ENCODE results near the gene TIAM1. TPM values are rescaled to one million over a fixed set of nuclear protein-coding genes. Genes with fewer than 3 reads are reported as not detected.

The TIAM1 gene
- total RNA-seq, 1 donor from 2014 or later: 3.8 TPM

DNA sequence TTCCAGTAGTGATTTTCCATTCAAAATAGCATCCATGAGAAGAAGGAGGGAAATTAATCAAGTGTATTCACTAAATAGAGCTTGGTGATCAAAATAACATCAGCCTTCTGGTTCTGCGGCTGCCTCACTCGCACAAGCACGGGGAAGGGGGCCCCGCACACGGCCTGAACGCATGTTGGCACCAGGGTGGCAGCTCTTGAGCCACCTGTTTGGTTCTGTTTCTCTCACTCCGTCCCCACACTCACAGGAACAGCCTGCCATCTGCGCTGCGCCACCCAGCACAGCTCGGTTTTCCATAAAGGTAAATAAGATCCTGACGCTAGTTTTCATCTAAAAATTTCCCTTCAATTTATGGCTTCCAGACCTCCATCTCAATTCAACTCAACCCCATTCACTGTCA lies 49.4 kb downstream of the TIAM1 start:
- ATAC-seq (no peak), DNase-seq (ENCODE audit: missing footprints) (no peak)
- intact Hi-C loops (cut with DNase I): no loop called here

DNA sequence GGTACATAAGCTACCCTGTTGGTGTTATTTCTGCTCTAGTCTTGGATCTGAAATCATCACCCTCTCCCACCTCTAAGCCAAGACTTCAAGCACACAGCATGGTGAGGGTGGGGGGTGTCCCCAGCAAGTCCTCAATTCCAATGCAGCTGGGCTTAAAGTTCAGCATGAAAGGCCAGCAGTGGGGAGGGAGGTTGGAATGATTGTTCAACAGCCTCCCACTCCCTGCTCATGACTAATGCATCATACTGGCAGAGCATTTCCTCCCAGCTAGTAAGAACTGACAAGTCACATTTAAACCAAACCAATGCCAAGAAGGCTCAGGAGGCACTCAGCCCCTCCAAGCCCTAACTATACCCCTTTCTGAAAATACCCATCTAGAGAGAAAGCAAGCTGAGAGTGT lies 50.1 kb downstream of the TIAM1 start:
- intact Hi-C loops (cut with DNase I): no loop called here
- ATAC-seq: no peak
- no peak for DNase-seq (ENCODE audit: missing footprints)

DNA sequence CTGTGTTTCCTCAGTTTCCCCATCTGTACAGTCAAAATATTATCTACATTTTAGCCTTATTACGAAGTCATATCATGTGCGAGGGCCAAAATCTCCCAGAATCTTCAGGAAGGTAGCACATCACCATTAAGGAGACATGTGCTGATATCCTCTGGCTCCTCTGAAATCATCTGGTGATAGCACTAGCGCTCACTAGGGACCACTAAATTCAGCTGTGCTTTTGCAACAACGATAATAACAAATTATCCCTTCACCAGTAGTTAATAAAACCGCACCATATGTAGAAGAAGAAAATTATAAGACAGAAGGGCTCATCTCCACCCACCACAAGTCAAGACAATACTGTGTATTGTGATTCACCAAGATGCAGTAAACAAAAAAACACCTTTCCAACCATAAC lies 53.3 kb downstream of the TIAM1 start:
- no peak for DNase-seq (ENCODE audit: missing footprints)
- ATAC-seq: no peak
- intact Hi-C loops (cut with DNase I): no loop called here

DNA sequence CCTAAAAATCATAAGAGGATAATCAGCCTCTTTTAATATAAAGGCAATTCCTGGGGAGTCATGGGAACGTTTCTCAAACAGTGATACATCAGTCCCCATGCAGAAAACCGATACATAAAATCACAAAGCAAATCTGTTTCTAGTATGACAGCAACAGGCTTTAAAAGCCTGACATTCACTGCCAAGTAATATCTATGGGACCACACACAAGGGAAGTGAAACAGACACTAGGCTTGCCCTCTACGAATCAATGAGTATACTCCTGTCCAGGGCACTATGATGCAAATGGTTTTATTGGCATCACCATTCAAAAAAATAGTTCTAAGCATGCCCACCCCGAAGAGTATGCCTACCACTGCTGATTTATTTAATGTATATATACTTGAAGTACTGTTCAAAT lies 54.4 kb downstream of the TIAM1 start:
- DNase-seq (ENCODE audit: missing footprints): no peak
- intact Hi-C loops (cut with DNase I): no loop called here

DNA sequence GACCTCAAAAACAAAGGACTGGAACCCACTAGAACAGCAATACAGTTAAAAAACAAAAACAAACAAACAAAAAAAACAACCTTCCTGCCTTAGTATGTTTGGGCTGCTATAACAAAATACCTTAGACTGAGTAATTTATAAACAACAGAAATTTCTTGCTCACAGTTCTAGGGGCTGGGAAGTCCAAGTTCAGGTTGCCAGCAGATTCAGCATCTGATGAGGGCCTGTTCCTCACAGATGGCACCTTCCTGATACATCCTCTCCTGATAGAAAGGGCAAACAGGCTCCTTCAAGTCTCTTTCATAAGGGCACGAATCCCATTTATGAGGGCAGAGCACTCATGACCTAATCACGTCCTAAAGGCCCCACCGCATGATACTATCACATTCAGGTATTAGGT lies 55.9 kb downstream of the TIAM1 start:
- ATAC-seq (no peak), DNase-seq (ENCODE audit: missing footprints) (no peak)

More for the DNA sequence above, 54.4 kb downstream of the TIAM1 start:
- ATAC-seq: no peak

DNA sequence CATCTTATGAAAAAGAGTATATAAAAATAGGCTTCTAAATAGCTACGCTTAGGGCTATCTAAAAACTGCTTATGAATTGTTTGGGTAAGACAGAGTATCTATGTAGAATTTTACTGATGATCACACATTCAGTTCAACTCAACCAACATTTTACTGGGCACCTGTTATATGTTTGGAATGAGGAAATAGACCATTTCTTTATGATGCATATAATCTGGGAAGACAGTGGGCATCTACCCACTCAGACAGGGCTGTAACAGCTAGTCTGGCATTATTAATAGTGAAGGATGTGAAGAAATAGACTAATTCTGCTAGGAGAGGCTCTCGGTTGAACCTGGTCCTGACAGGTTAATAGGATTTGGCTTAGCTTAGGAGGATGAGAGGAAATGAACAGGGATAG lies 56.9 kb downstream of the TIAM1 start:
- DNase-seq (ENCODE audit: missing footprints): no peak
- ATAC-seq: no peak
- intact Hi-C loops (cut with DNase I): no loop called here

More for the DNA sequence above, 55.9 kb downstream of the TIAM1 start:
- intact Hi-C loops (cut with DNase I): no loop called here

DNA sequence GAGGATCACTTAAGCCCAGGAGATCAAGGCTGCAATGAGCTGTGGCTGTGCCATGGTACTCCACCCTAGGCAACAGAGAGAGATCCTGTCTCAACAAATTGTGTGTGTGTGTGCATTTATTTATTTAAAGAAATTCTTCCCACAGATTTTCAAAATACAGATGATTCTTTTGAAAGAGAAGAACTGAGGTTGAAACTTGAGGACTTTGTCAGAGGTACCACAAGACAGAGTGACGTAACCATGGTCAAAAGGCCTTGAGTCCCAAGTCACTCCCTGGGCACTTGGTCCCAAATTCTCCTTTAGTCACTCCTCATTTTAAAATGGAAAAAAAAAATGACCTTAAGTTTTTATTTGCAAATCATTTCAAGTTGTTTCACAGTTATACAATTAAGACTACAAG lies 57.4 kb downstream of the TIAM1 start:
- DNase-seq (ENCODE audit: missing footprints) (no peak), ATAC-seq (no peak)
- intact Hi-C loops (cut with DNase I): no loop called here

GRCh38 chr21:31284797-31285397 lies 59.2 kb downstream of the TIAM1 start:
- DNase-seq (ENCODE audit: missing footprints): no peak
- intact Hi-C loops (cut with DNase I): no loop called here
- ATAC-seq: no peak

- intact Hi-C loops (cut with DNase I): no loop called here
- ATAC-seq: no peak
- DNase-seq (ENCODE audit: missing footprints): no peak
Measured at GRCh38 chr21:31283025-31283424, 61.0 kb downstream of the TIAM1 start.

DNA sequence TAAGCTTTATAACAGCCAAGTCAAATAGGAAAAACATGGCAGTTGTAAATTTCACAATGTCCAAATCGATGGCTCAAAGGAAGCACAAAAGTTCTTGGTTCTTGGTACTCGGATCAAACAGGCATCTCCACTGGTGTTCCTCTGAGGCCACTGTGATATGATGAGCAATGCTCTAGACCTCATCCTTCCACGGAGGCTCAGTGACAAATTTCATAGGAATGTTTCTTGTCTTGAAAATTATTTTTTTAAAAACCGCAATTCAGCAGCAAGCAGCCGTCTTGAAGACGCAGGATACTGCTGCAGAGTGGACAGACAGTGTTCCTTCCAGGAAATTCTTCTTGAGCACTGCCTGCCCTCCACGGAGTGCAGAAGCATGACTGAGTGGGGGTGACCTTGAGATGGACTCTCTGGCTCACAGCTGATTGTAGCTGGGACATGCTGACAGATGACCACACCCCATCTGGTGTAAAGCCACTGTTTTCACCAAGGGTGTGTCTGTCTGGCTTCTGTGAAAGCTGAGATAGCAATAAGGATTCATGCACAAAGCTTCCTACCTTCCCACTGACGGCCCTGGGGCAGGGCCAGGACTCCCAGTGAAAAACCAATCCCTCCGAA lies 61.9 kb downstream of the TIAM1 start:
- peak; percentile 80 for ATAC-seq
- intact Hi-C loops (cut with DNase I): no loop called here
- DNase-seq (ENCODE audit: missing footprints): no peak

DNA sequence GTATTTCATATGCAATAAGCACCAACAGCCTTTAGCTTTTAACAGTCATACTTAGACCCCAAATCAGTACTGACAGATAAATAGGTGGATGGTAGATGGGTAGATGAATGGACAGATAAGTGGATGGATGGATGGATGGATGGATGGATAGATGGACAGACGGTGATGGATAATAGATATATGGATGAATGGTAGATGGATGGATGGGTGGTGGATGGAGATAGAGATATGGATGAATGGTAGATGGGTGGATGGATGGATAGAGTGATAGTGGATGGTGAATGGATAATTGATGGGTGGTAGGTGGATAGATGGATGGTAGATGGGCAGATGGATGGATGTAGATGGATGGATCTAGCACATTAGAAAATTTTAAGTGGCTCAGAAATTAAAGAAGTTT lies 62.5 kb downstream of the TIAM1 start:
- intact Hi-C loops (cut with DNase I): no loop called here
- ATAC-seq (no peak), DNase-seq (ENCODE audit: missing footprints) (no peak)

GRCh38 chr21:31279986-31280385 lies 64.1 kb downstream of the TIAM1 start:
- no peak for DNase-seq (ENCODE audit: missing footprints)
- intact Hi-C loops (cut with DNase I): no loop called here
- ATAC-seq: no peak

DNA sequence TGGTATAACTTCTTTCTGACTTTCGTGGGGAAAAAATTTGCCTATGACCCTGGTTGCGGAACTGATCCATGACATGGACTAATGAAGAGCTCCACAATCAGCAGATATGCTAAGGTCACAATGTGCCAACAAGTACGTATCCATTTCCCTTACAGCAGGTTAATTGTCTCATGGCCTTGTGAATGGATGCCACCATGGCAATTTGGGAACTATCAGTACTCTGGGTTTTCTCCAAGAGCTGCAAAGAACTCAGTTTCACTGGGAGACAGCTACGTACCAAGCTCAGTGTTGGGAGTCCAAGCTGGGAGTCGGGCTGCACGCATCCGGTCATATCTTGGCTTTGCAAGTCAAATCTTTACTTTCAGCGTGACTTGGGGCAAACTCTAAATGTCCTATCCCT lies 64.8 kb downstream of the TIAM1 start:
- ATAC-seq (no peak), DNase-seq (ENCODE audit: missing footprints) (no peak)
- intact Hi-C loops (cut with DNase I): no loop called here

GRCh38 chr21:31278511-31279130 lies 65.4 kb downstream of the TIAM1 start:
- intact Hi-C loops (cut with DNase I): no loop called here
- ATAC-seq (no peak), DNase-seq (ENCODE audit: missing footprints) (no peak)

DNA sequence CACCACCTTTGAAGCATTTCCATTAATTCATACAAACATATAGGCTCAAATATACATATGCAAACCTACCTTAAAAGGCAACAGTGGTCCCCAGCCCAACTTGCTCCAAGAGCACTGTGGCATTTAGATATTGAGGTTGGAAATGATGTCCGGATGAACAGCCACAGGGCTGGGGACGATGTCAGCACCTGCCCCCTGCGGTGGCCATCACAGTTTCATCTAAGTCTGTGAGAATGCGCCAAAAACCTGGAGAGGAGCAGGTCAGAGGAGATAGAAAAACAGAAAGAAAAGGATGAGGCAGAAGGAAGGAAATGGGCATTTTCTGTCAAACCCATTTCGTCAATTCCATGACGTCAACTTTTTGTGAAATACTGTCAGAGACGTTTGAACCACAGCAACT lies 67.4 kb downstream of the TIAM1 start:
- intact Hi-C loops (cut with DNase I): no loop called here
- DNase-seq (ENCODE audit: missing footprints) (no peak), ATAC-seq (no peak)

DNA sequence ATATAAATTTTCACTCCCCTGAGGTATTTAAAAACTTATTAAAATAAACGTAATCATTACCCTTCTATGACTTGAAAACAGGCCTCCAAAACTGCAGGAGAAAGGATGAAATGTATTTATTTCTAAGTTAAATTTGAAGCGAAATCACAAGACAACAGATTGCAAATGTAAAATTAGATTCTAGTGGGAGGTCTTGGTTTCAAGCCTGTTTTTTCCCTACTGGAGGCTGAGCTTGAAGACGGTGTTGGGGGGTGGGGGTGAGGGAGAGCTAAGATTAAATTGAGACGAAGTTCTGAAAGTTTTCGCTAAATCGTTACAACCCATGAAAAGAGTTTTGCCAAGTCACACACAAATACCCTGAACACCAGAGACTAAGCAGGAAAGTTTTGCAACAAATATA lies 68.2 kb downstream of the TIAM1 start:
- intact Hi-C loops (cut with DNase I): no loop called here
- ATAC-seq: no peak
- no peak for DNase-seq (ENCODE audit: missing footprints)

GRCh38 chr21:31273278-31273677 lies 70.8 kb downstream of the TIAM1 start:
- intact Hi-C loops (cut with DNase I): no loop called here
- ATAC-seq (no peak), DNase-seq (ENCODE audit: missing footprints) (no peak)

GRCh38 chr21:31268090-31268489 lies 76.0 kb downstream of the TIAM1 start:
- intact Hi-C loops (cut with DNase I): no loop called here
- ATAC-seq (no peak), DNase-seq (ENCODE audit: missing footprints) (no peak)

GRCh38 chr21:31267644-31268043 lies 76.4 kb downstream of the TIAM1 start:
- no peak for ATAC-seq
- no peak for DNase-seq (ENCODE audit: missing footprints)
- intact Hi-C loops (cut with DNase I): no loop called here

DNA sequence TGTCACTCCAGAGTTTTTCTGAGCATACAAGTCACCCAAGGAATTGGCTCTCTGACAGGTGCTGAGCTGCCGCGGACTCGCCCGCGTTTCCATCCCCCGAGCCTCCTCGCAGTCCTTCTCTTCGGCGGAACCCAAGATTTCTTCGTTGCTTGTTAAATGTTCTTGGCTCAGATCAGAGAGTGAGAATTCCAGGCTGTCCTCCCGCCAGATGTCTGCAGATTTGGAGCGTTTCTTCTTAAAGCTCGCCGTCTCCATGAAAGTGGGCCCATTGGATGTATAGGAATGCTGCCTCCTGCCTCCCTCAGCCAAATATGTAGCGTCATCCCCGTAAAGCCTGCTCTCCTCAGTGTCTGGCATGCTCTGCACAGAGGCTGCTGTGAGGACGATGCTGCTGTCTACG lies 77.8 kb downstream of the TIAM1 start:
- intact Hi-C loops (cut with DNase I): no loop called here
- ATAC-seq: peak; percentile 17

More for the DNA sequence above, 77.8 kb downstream of the TIAM1 start:
- DNase-seq (ENCODE audit: missing footprints): no peak
